Retinal pigment epithelial cell (primary cell): ENCODE results near the gene BIRC7.
A peak's percentile ranks its signal among the peaks of the same experiment; 100 is the strongest.
"Not testable (repeated sequence)": the region's sequence is repeated elsewhere in the genome, so short reads cannot be mapped to it uniquely, and the experiment has no call there.

Experiments used
- DNase-seq: peaks from one replicate; pipeline ENCODE4 v3.0.0-alpha.2; 2010; ENCODE audit warnings: low read depth
- H3K4me3 ChIP-seq: 2 replicates; pipeline ENCODE4 v1.5.1; 2011; ENCODE audit warnings: mild to moderate bottlenecking, low read length, control low read depth, moderate library complexity
- TF ChIP-seq, protein P1 (sequence below): conservative IDR thresholded peaks from 2 replicates; pipeline ENCODE4 v1.5.1; 2011; ENCODE audit warnings: low read depth, low read length, control low read depth, inconsistent platforms

BIRC7 gene

GRCh38 chr20:63249891-63250290 is 14.2 kb downstream of the BIRC7 start:
- DNase-seq, result no peak
- no peak overlapping the region for H3K4me3 ChIP-seq
- TF ChIP-seq, protein P1, sequence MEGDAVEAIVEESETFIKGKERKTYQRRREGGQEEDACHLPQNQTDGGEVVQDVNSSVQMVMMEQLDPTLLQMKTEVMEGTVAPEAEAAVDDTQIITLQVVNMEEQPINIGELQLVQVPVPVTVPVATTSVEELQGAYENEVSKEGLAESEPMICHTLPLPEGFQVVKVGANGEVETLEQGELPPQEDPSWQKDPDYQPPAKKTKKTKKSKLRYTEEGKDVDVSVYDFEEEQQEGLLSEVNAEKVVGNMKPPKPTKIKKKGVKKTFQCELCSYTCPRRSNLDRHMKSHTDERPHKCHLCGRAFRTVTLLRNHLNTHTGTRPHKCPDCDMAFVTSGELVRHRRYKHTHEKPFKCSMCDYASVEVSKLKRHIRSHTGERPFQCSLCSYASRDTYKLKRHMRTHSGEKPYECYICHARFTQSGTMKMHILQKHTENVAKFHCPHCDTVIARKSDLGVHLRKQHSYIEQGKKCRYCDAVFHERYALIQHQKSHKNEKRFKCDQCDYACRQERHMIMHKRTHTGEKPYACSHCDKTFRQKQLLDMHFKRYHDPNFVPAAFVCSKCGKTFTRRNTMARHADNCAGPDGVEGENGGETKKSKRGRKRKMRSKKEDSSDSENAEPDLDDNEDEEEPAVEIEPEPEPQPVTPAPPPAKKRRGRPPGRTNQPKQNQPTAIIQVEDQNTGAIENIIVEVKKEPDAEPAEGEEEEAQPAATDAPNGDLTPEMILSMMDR, result no peak

DNA sequence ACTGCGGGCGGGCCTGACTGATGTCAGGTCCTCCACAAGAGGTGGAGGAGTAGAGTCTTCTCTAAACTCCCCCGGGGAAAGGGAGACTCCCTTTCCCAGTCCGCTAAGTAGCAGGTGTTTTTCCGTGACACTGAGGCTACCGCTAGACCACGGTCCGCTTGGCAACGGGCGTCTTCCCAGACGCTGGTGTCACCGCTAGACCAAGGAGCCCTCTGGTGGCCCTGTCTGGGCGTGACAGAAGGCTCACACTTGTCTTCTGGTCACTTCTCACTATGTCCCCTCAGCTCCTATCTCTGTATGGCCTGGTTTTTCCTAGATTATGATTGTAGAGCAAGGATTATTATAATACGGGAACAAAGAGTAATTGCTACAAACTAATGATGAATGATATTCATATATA is 15.6 kb downstream of the BIRC7 start:
- TF ChIP-seq, protein P1, result peak; percentile 45
- not testable (repeated sequence) for H3K4me3 ChIP-seq, DNase-seq

DNA sequence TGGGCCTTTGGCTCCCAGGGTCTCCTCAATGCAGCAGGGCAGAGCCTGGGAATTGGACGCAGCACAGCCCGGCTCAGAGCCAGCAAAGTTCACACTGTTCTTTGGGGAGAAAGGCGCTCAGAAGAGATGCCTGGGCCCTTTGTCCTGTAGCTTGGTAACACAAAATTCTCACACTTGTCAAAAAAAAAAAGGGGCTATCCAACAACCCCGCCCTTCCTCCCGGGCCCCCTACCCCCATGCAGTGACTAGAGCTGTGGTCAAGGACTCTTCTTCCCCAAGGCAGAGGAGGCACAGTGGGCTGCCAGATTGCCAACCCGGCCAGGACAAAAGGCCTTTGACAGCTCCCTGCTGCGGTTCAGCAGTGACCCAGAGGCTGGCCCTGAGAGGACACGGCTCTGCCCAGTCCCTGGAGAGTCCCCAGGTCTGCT is 16.6 kb downstream of the BIRC7 start:
- H3K4me3 ChIP-seq, result no peak overlapping the region
- TF ChIP-seq, protein P1, result no peak
- DNase-seq, result no peak

GRCh38 chr20:63253065-63253437 is 17.3 kb downstream of the BIRC7 start:
- TF ChIP-seq, protein P1, result no peak
- no peak overlapping the region for H3K4me3 ChIP-seq
- no peak for DNase-seq

DNA sequence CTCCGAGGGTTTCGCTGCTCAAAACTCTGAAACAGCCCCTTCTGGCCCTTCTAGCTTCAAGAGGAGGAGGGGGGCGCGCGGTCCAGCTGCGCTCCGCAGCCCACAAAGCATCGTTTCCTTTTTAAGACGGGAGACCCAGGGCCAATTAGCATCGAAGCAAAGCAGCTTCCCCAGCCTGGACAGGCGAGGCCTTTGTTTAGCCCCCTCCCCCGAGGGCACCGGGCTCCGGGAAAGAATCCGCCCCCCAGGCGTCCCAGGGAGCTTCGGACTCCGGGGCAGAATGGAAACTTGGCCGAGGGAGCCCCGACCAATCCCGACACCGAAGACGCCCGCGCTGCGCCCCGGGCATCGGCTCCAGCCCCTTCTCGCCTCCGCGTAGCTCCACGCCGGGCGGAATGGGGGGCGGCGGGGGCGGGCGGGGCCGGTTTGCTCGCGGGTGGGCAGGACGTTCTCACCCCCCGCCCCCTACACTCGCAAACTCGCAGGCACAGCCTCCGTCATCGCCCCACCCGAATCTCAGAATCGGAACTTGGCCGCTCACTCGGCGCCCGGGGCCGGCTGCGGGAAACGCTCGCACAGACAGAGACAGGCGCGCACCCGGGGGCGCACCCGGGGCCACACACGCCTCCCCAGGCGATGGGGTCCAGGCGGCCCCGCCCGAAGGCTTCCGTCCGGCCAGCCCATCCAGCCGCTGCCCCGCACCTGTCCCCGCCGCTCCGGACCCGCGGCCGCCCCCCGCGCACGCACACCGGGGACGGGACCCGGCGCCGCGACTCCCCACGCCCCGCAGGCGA is 17.9 kb downstream of the BIRC7 start:
- TF ChIP-seq, protein P1, result no peak
- peak overlapping the region; percentile 32 for H3K4me3 ChIP-seq

GRCh38 chr20:63254232-63254605 is 18.5 kb downstream of the BIRC7 start, which contains the start of gene NKAIN4:
NKAIN4 (minus strand) TSS chr20:63254463; CDS start chr20:63254450, 13 bp downstream.
- DNase-seq, result no peak
- TF ChIP-seq, protein P1, result no peak
- peak within 1 kb of the TSS; percentile 32 for H3K4me3 ChIP-seq

More for the DNA sequence above, 17.9 kb downstream of the BIRC7 start:
- DNase-seq, result no peak

DNA sequence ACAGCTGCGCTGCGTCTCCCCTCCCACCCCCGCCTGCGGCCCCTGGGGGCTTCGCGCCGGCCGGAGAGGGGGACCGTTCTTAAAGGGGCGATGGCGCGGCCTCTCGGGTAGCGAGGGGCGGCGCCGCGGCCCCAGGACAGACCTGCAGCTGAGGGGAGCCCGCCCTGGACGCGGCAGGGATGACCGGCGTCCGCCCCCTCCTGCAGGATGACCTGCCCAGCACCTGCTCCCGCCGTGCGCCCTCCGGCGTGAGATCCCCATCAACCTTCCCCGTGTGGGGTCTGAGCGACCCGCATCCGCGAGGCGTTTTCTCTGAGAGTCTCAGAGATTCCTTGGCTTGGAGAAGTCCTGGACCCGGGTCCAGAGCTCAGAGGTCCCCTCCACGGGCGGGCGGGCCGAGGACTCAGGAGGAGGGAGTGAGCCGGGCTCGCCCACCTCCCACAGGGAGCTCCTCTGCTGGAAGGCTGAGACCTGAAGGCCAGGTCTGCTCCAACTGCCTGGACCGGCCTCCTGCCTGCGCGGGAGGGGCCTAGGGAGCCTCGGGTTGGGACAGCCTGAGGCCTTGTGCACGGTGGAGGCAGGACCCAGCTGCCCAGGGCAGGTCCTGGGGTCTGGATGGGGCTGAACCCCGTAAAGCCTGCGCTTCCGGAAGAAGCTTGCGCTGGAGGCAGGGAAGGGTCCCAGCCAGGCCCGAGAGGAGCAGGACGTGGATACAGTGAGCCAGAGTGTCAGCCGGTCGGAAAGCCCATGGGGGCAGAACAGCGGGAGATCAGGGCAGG is 19.1 kb downstream of the BIRC7 start:
- peak overlapping the region; percentile 7 for H3K4me3 ChIP-seq
- TF ChIP-seq, protein P1, result peak; percentile 44
- no peak for DNase-seq
